LNCAP (cell line): ENCODE data around the gene NPIPB12.
"Not testable (repeated sequence)": the region's sequence is repeated elsewhere in the genome, so short reads cannot be mapped to it uniquely, and the experiment has no call there.

Experiments
- CTCF ChIP-seq: fragments of 450-650 bp; IDR thresholded peaks from 2 replicates; pipeline ENCODE4 v1.5.1; 2017; ENCODE audit warnings: mild to moderate bottlenecking

The NPIPB12 gene

DNA sequence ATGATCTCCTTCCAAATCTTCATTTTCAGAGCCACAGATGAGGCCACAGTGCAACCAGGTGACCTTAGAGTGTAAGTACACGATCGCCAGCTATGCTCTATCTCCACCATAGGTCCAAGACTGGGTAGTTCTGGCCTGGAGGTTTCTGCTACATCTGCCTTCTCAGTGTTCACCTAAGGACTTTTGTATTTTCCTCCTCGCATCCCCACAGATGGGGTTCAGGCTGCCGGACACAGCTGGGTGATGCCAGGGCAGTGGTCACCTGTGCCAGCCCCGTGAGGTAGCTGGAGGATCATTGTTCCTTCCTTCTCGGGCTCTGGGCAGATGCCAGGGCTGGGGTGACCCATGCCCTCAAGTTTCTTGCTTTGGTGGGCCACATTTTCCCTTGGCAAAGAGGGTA, at the start of gene NPIPB12:
TSS of gene NPIPB12 (minus strand) at position 101 of the 400 bp plus-strand sequence.
- not testable (repeated sequence) for TF ChIP-seq CTCF

DNA sequence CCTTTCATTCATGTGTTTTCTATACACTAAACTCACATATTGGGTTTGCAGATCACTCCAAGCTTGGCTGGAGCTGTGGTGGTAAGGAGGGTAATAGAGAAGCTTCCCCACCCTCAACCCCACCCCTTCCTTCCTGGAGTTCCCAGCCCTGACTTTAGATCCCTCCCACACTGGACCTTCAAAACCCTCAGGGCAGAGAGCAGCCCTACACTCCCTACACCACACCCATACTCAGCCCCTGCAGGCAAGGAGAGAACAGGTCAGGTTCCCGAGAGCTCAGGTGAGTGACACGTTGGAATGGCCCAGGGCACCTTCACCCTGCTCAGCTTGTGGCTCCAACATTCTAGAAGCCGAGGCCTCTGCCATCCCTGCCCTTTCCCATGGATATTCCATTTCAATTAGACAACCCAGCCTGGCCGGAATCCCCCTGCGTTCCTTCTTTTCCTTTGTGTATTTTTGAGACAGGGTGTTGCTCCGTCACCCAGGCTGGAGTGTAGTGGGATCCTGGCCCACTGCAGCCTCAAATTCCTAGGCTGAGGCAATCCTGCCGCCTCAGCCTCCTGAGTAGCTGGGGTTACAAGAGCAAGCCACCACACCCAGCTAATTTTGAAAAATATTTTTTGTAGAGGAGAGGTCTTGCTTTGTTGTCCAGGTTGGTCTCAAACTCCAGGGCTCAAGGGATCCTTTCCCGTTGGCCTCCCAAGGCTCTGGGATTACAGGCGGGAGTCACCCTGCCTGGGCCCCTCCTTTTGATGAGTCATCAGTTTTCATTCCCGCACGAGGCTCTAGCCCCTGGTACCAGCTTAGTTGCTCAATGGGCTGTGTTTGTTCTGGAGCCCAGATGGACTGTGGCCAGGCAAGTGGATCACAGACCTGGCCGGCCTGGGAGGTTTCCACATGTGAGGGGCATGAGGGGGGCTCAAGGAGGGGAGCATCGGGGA, 46.2 kb downstream of the NPIPB12 start, which contains the start of gene SULT1A4:
TSS of gene SULT1A4 (plus strand) at position 208 of the 941 bp plus-strand sequence. CDS start 1,473 bp downstream, outside the sequence.
- TF ChIP-seq CTCF = not testable (repeated sequence)

DNA sequence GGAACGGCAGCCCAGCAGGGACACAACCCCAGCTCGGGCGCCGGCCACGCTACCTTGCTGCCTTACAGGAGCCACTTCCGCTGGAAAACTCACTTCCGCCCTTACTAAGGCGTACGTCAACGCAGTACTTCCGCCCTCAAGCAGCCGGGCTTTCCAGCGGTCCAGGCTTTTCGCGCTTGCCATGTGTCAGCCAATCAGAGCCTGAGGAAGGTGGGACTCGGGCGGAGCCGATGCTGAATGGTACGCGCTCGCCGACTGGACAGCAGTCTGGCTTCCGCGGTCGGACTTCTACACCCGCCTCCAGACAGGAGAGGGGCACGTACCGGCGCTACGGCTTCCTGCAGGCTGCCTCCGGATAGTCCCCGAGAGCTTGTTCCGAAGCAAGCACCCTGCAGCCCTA, 51.9 kb downstream of the NPIPB12 start, which contains the start of the genes BOLA2 and SLX1B:
TSS of gene BOLA2 (minus strand) at position 83 of the 400 bp plus-strand sequence. CDS start 98 bp downstream, outside the sequence.
TSS of gene SLX1B (plus strand) at position 265 of the 400 bp plus-strand sequence.
- not testable (repeated sequence) for TF ChIP-seq CTCF
